ENCODE measurements around the gene ADCY9.
"Not testable (repeated sequence)": the region's sequence is repeated elsewhere in the genome, so short reads cannot be mapped to it uniquely, and the experiment has no call there.

Gene ADCY9

GRCh38 chr16:3971706-3972105 lies 144.5 kb downstream of the ADCY9 start:
- DNase-seq (ENCODE audit: low read depth), result no peak

GRCh38 chr16:3971261-3971660 lies 145.0 kb downstream of the ADCY9 start:
- no peak for DNase-seq (ENCODE audit: low read depth)

DNA sequence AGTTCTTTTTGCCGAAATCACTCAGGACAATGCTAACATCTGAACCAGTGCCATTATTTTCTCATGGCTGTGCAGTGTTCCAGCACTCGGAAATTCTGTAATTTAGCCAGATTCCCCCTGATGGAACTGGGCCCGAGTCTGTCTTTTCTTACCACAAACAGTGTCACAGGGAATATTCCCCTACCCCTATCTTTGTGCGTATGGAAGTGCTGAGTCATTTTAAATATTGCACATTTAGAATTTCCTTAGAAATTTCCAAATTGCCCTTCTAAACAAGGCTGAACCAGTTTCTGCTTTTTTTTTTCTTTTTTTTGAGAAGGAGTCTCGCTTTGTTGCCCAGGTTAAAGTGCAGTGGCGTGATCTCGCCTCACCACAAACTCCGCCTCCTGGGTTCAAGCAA lies 147.7 kb downstream of the ADCY9 start:
- no peak for DNase-seq (ENCODE audit: low read depth)

GRCh38 chr16:3966681-3967080 lies 149.6 kb downstream of the ADCY9 start:
- DNase-seq (ENCODE audit: low read depth), result no peak

DNA sequence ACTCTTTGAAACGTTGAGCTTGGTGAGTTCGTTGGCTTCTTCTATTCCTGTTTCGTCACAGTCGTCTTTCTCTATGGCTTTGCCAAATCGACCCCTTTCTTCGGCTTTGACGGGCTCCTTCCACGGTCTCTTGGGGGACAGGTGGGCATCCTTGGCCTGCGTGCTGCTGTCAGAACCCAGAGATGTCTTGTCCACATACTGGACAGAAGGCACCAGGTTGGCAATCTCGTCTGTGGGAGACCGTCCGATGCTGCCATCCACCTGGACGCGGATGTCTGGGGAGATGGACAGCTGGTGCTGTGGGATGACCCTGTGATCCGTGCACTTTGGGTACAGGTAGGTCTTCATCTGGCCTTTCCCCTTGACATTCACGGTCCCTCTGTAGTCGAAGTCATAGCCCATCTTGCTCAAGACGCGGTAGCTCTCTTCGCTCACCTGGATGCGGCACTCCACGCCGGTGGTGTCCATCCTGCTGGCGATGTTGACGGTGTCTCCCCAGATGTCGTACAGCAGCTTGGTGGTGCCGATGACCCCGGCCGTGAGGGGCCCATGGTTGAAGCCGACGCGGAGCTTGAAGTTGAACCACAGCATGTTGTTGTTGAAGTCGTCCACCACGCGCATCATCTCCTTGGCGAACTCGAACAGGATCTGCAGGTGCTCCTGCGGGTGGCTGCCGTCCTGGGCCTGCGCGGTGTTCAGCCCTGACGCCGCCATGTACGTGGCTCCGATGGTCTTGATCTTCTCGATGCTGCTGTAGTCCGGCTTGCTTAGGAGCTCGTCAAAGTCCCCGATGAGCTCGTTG lies 150.3 kb downstream of the ADCY9 start:
- DNase-seq (ENCODE audit: low read depth), result no peak

DNA sequence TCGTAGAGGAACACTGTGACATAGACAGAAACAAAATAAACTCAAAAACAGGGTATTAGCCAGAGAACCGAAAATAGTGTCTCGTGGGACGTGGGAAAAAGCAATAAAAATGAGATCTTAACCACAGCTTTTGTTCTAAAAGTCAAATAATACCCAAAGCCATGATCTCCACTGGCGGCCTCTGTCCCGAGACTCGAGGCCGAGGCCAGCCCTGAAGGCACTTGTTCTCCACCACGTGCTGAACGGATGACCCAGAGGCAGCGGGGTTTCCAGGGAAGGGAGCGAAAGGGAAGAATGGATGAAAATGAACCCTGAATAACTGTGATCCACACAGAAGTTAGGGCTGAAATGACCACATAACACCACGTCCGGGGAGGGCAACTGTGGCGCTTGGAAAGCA lies 150.9 kb downstream of the ADCY9 start:
- DNase-seq (ENCODE audit: low read depth), result no peak

DNA sequence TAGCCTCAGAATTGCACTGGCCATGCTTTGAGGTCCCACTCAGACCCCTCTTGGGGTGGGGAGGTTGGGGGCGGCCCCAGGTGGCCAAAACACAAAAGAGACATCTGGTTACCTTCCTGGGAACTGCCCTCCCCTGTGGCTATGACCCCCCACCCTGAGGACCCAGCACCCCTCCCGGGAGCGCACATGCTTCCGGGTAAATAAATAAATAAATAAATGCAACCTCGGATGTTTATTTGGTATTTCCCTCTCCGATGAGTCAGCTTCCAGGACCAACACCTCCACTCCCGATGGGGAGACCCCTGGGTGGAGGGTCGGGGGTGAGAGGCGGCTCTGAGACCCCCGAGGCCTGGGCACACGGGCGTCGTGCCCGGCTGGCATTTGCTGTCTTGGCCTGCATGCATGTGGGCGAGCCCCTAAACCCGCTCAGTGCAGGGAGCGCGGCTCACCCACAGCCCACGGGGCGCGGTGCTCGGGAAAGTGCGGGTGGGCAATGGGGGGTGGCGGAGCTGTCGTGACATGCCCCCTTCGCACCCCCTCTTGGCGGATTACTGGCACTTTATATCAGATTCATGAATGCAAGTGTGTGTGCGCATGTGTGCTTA lies 151.5 kb downstream of the ADCY9 start:
- no peak for DNase-seq (ENCODE audit: low read depth)

GRCh38 chr16:3963886-3964685 lies 152.2 kb downstream of the ADCY9 start:
- DNase-seq (ENCODE audit: low read depth), result no peak

- peak; percentile 52 for DNase-seq (ENCODE audit: low read depth)
Measured at GRCh38 chr16:3963203-3963602, 153.0 kb downstream of the ADCY9 start.

DNA sequence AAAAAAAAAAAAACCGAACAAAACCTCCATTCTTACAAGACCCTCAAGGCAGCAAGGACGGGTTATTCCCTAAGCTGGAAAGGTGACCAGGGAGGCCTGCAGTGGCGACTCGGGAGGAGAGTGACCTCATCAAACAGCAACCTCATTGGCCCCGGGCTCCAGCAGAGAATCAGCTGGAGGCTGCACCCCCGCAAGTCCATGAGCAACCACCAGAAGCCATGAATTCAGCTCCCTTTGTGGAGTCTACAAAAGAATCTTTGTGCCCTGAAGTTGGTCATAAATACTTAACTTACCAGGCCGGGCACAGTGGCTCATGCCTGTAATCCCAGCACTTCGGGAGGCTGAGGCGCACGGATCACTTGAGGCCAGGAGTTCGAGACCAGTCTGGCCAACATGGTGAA lies 154.8 kb downstream of the ADCY9 start:
- DNase-seq (ENCODE audit: low read depth), result no peak

DNA sequence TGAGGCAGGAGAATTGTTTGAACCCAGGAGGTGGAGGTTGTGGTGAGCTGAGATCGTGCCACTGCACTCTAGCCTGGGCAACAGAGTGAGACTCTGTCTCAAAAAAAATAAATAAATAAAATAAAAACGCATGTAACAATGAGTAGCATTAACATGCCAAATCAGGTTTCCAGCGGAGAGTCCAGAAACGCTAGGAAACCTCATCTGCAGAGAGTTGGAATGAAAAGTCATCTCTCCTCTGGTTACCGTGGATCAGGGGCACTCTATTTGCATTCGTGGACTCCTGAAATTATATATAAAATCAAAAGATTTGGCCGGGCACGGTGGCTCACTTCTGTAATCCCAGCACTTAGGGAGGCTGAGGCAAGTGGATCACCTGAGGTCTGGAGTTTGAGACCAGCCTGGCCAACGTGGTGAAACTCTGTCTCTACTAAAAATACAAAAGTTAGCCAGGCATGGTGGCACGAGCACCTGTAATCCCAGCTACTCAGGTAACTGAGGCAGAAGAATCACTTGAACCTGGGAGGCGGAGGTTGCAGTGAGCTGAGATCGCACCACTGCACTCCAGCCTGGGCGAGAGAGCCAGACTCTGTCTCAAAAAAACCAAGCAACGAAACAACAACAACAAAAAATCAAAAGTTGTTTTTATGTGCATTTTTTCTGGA lies 156.2 kb downstream of the ADCY9 start:
- not testable (repeated sequence) for DNase-seq (ENCODE audit: low read depth)

- DNase-seq (ENCODE audit: low read depth), result no peak
Measured at GRCh38 chr16:3959148-3959547, 157.1 kb downstream of the ADCY9 start.

- DNase-seq (ENCODE audit: low read depth), result no peak
Measured at GRCh38 chr16:3957344-3957980, 158.8 kb downstream of the ADCY9 start.

- no peak for DNase-seq (ENCODE audit: low read depth)
Measured at GRCh38 chr16:3954411-3954921, 161.8 kb downstream of the ADCY9 start.

DNA sequence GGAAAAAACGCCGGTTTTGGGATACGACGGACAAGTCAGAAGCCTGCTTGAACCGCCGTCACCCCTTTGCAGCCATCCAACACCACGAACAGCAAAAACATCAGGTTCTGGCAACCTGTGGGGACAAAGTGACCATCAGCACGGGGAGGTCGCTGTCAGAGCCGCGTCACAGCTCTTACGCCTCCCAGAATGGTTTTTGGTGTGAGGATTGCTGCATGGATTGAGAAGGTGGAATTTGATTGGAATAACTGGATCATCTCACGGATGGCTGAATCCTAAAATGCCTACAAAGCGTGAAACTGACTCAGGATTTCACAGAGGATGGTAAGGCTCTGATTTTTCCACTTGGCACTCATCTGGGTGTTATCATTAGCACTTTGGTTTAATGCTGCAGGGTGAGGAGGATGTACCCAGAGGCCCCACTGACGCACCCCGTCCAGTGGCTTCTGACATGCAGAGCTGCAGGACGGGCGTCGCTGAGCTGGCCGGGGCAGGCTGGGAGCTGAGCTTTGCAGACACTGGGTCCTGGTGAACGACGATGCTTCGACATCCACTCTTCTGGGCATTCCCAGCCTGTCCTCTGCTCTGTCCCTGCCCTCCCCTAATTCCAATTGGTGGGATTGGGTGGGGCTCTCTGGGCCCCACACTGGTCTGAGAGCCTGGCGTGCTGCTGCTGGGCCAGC lies 162.4 kb downstream of the ADCY9 start:
- DNase-seq (ENCODE audit: low read depth), result no peak

- DNase-seq (ENCODE audit: low read depth), result no peak
Measured at GRCh38 chr16:3952737-3953131, 163.5 kb downstream of the ADCY9 start.

GRCh38 chr16:3951861-3952736 lies 164.1 kb downstream of the ADCY9 start:
- DNase-seq (ENCODE audit: low read depth), result no peak

DNA sequence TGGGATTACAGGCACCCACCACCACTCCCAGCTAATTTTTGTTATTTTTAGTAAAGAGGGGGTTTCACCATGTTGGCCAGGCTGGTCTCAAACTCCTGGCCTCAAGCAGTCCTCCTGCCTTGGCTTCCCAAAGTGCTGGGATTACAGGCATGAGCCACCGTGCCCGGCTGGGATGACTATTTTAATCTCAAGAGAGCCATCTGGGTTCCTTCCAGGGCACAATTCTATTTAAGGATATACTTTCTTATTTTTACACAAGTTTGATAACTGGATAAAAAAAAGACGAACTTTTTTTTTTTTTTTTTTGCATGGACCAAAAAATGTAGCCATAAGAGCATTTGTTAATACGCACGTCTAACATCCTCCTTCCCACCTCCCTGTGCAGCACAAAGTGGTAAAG lies 164.9 kb downstream of the ADCY9 start:
- DNase-seq (ENCODE audit: low read depth), result not testable (repeated sequence)

GRCh38 chr16:3950343-3951193 lies 165.7 kb downstream of the ADCY9 start:
- no peak for DNase-seq (ENCODE audit: low read depth)
